Stimulated activated naive CD8-positive, alpha-beta T cell treated with anti-CD3 and anti-CD28 coated beads, Interleukin-15, amount 100 ng/mL, for 72 hours (primary cell): Measurements from ENCODE around the gene UPF1.
"Not testable (repeated sequence)": the region's sequence is repeated elsewhere in the genome, so short reads cannot be mapped to it uniquely, and the experiment has no call there.

Source experiments
- ATAC-seq: fragments of 150-1000 bp; cut with Tn5 transposase; 2 replicates; pipeline ENCODE4 v1.10.0; 2021; ENCODE audit warnings: mild to moderate bottlenecking, moderate library complexity
- DNase-seq, 2 donors: peaks; one replicate each; pipeline ENCODE4 v3.0.0; 2021 to 2022
- H3K27ac Mint-ChIP-seq, 2 donors: one replicate each; pipeline ENCODE4 v1.8.0; 2022; ENCODE audit warnings: mild to moderate bottlenecking in 2 of 2, mixed read lengths in 2 of 2, moderate library complexity in 2 of 2
- H3K27me3 Mint-ChIP-seq: one replicate; pipeline ENCODE4 v1.8.0; 2022; ENCODE audit warnings: mixed read lengths
- H3K4me1 Mint-ChIP-seq: one replicate; pipeline ENCODE4 v1.8.0; 2022; ENCODE audit warnings: mild to moderate bottlenecking, mixed read lengths
- H3K4me3 Mint-ChIP-seq, 2 donors: one replicate each; pipeline ENCODE4 v1.8.0; 2022; ENCODE audit warnings: mild to moderate bottlenecking in 2 of 2, mixed read lengths in 2 of 2, moderate library complexity in 1 of 2
- H3K9me3 Mint-ChIP-seq, 2 donors: one replicate each; pipeline ENCODE4 v1.8.0; 2022; ENCODE audit warnings: mixed read lengths in 2 of 2

UPF1 gene

GRCh38 chr19:18814063-18814462, 17.7 kb upstream of the UPF1 start:
- no peaks in the 10 kb centered on the region for H3K9me3 Mint-ChIP-seq
- no peak for DNase-seq
- H3K4me1 Mint-ChIP-seq, result no peaks in the 10 kb centered on the region

GRCh38 chr19:18815673-18816072, 16.1 kb upstream of the UPF1 start:
- no peaks in the 10 kb centered on the region for H3K9me3 Mint-ChIP-seq
- no peak for DNase-seq
- no peak for ATAC-seq
- no peaks in the 10 kb centered on the region for H3K4me1 Mint-ChIP-seq
- H3K27ac Mint-ChIP-seq, result no peak overlapping the region
- H3K27me3 Mint-ChIP-seq, result peaks cover 8% of the 10 kb centered on the region
- H3K4me3 Mint-ChIP-seq, result no peak overlapping the region

More at GRCh38 chr19:18814063-18814462, 17.7 kb upstream of the UPF1 start:
- H3K27me3 Mint-ChIP-seq, result peaks cover 17% of the 10 kb centered on the region
- ATAC-seq, result no peak
- no peak overlapping the region for H3K27ac Mint-ChIP-seq
- no peak overlapping the region for H3K4me3 Mint-ChIP-seq

GRCh38 chr19:18816645-18817044, 15.1 kb upstream of the UPF1 start:
- not testable (repeated sequence) for H3K4me1 Mint-ChIP-seq, H3K27ac Mint-ChIP-seq, H3K9me3 Mint-ChIP-seq, H3K4me3 Mint-ChIP-seq, H3K27me3 Mint-ChIP-seq, ATAC-seq, DNase-seq

GRCh38 chr19:18817574-18817973, 14.2 kb upstream of the UPF1 start:
- Mint-ChIP-seq H3K27ac (no peak overlapping the region), H3K9me3 (no peaks in the 10 kb centered on the region), H3K4me1 (no peaks in the 10 kb centered on the region), H3K27me3 (no peaks in the 10 kb centered on the region), H3K4me3 (no peak overlapping the region)
- no peak for DNase-seq
- no peak for ATAC-seq

GRCh38 chr19:18828786-18829185, 3.0 kb upstream of the UPF1 start:
- ATAC-seq (no peak), DNase-seq (no peak)
- no peak overlapping the region for H3K27ac Mint-ChIP-seq
- H3K4me1 Mint-ChIP-seq, result peaks cover 18% of the 10 kb centered on the region
- peaks cover 10% of the 10 kb centered on the region for H3K27me3 Mint-ChIP-seq
- peaks cover 8 to 9% of the 10 kb centered on the region in 2 donors for H3K9me3 Mint-ChIP-seq
- H3K4me3 Mint-ChIP-seq, result no peak overlapping the region

GRCh38 chr19:18830488-18830887, 1.3 kb upstream of the UPF1 start:
- H3K27me3 Mint-ChIP-seq, result peaks cover 10% of the 10 kb centered on the region
- DNase-seq (no peak), ATAC-seq (no peak)
- peaks cover 35% of the 10 kb centered on the region for H3K4me1 Mint-ChIP-seq
- H3K27ac Mint-ChIP-seq, result no peak overlapping the region
- H3K9me3 Mint-ChIP-seq, result peaks cover 8 to 9% of the 10 kb centered on the region in 2 donors
- H3K4me3 Mint-ChIP-seq, result no peak overlapping the region

- Mint-ChIP-seq H3K27me3 (peaks cover 5% of the 10 kb centered on the region), H3K9me3 (peaks cover 3% of the 10 kb centered on the region in 2 donors), H3K4me1 (peaks cover 56% of the 10 kb centered on the region), H3K4me3 (peak overlapping the region; percentile 94 to 96), H3K27ac (peak overlapping the region; percentile 98 to 99)
- DNase-seq (peak; percentile 45 to 54), ATAC-seq (peak; percentile 63)
These were observed 764 bp downstream of the UPF1 start for GRCh38 chr19:18832306-18833140.

- Mint-ChIP-seq H3K4me1 (peaks cover 62% of the 10 kb centered on the region), H3K4me3 (peak overlapping the region; percentile 94 to 96), H3K27me3 (no peaks in the 10 kb centered on the region)
These were observed 1.4 kb downstream of the UPF1 start for GRCh38 chr19:18833141-18833476.

GRCh38 chr19:18833849-18834643, 2.3 kb downstream of the UPF1 start:
- H3K9me3 Mint-ChIP-seq, result no peaks in the 10 kb centered on the region
- peak overlapping the region; percentile 62 to 98 for H3K27ac Mint-ChIP-seq
- DNase-seq (no peak), ATAC-seq (no peak)
- H3K4me1 Mint-ChIP-seq, result peaks cover 71% of the 10 kb centered on the region
- H3K27me3 Mint-ChIP-seq, result no peaks in the 10 kb centered on the region
- peak overlapping the region; percentile 94 to 96 for H3K4me3 Mint-ChIP-seq

More at GRCh38 chr19:18833141-18833476, 1.4 kb downstream of the UPF1 start:
- DNase-seq, result no peak
- Mint-ChIP-seq H3K9me3 (no peaks in the 10 kb centered on the region), H3K27ac (peak overlapping the region; percentile 98 to 99)
- ATAC-seq, result peak; percentile 1

GRCh38 chr19:18834644-18834984, 2.9 kb downstream of the UPF1 start:
- Mint-ChIP-seq H3K27me3 (no peaks in the 10 kb centered on the region), H3K4me1 (peaks cover 77% of the 10 kb centered on the region), H3K9me3 (no peaks in the 10 kb centered on the region), H3K4me3 (peak overlapping the region; percentile 94 to 96), H3K27ac (peak overlapping the region in 1 of 2 donors; percentile 77)
- DNase-seq, result no peak
- no peak for ATAC-seq

- Mint-ChIP-seq H3K9me3 (no peaks in the 10 kb centered on the region), H3K4me3 (peak overlapping the region in 1 of 2 donors; percentile 51), H3K27ac (peak overlapping the region; percentile 66 to 71), H3K4me1 (peaks cover 99% of the 10 kb centered on the region), H3K27me3 (no peaks in the 10 kb centered on the region)
- ATAC-seq (no peak), DNase-seq (no peak)
These were observed 7.9 kb downstream of the UPF1 start for GRCh38 chr19:18839465-18840287.

- DNase-seq, result no peak
- H3K4me3 Mint-ChIP-seq, result peak overlapping the region; percentile 16 to 51
- no peaks in the 10 kb centered on the region for H3K27me3 Mint-ChIP-seq
These were observed 8.8 kb downstream of the UPF1 start for GRCh38 chr19:18840288-18841267.

GRCh38 chr19:18841400-18841799, 9.6 kb downstream of the UPF1 start:
- no peak overlapping the region for H3K4me3 Mint-ChIP-seq
- peaks cover 99% of the 10 kb centered on the region for H3K4me1 Mint-ChIP-seq
- no peaks in the 10 kb centered on the region for H3K27me3 Mint-ChIP-seq
- H3K9me3 Mint-ChIP-seq, result no peaks in the 10 kb centered on the region
- no peak overlapping the region for H3K27ac Mint-ChIP-seq
- ATAC-seq (no peak), DNase-seq (no peak)

More at GRCh38 chr19:18840288-18841267, 8.8 kb downstream of the UPF1 start:
- Mint-ChIP-seq H3K4me1 (peaks cover 99% of the 10 kb centered on the region), H3K27ac (no peak overlapping the region), H3K9me3 (no peaks in the 10 kb centered on the region)
- no peak for ATAC-seq

- Mint-ChIP-seq H3K27me3 (no peaks in the 10 kb centered on the region), H3K9me3 (no peaks in the 10 kb centered on the region), H3K4me3 (peak overlapping the region; percentile 31 to 64), H3K27ac (no peak overlapping the region), H3K4me1 (peaks cover 99% of the 10 kb centered on the region)
- DNase-seq, result no peak
- no peak for ATAC-seq
These were observed 10.4 kb downstream of the UPF1 start for GRCh38 chr19:18842166-18842565.
